Limb (tissue), 2 donors: ENCODE results near the gene MTA3.
A peak's percentile ranks its signal among the peaks of the same experiment; 100 is the strongest.
"Not testable (repeated sequence)": the region's sequence is repeated elsewhere in the genome, so short reads cannot be mapped to it uniquely, and the experiment has no call there.

Experiments used
- DNase-seq, 2 donors: peaks; one replicate each; pipeline ENCODE4 v3.0.0-alpha.2; 2016; ENCODE audit errors: extremely low spot score in 2 of 2

Gene MTA3

DNA sequence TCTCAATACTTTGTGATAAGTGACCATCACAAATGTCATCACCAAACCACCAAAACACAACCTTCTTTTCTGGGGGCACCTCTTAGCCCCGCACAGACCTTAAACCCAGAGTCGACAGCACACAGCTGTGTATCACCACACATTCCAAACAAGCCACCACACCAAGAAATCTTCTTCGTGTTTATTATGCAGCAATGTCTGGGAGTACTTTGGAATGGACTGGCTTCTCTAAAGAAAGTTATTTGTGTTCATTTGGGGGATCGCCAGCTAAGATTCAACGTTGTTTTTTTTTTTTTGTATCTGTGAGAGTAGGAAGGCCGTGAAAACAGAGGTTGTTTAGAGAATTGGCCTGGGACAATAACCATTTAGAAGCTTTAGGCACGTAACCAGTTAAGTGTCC lies 1.1 kb upstream of the MTA3 start:
- DNase-seq, result peak in 1 of 2 donors; percentile 17

DNA sequence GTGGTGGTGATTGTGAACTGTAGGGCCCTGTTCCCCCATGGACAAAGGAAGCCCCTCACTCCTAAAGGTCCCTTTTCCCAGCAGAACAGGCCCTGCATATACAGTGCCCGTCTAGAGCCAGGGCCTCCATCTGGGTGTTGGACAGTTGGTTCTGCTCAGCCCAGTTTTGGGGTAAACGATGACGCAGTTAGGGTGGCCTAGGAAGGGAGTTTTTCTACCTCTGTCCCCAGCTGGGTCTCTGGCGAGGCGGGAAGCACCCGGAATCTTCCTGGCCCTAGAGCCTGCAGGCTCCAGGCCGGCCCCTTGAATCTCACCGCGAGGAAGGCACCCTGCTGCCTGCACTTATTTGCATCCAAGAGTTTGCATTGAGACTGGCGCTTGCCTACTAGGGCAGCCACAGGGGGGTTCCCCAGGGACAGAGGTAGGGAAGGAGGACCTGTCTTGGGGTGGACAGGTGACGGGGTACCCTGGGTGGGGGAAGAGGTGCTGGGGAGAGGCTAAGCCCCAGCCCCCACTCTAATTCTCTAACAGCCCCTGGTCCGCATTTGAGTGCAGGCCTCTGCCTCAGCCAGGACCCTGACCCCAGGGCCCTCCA lies 529 bp upstream of the MTA3 start:
- no peak for DNase-seq

DNA sequence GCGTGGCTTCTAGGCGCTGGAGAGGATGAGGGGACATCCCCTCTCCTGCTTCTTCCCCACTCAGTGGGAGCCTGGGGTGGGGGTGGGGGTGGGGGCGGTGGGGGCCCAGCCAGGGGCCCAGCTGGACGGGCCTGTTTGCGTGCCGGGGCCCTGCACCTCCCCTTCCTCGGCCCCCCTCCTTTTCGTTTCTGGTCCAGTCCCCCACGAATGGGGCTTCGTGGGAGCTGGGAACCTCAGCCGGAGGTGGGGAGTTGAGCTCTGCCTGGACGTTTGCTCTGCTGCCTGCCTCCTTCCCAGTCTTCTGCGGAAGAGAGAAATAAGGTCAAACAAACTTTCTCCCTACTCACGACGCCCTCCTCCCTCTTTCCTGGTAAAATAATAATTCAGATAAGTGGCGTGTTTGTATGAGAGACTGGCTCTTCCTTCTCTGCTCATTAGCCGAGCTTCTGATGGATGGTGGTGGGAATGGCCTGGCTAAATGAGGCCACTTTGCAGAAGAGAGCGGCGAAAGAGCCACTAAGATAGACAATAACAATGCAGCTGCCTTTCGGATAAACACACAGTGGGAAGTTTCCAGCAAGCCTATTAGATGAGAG lies 782 bp downstream of the MTA3 start:
- DNase-seq, result peak in 1 of 2 donors; percentile 21

- no peak for DNase-seq
These were observed 1.5 kb downstream of the MTA3 start for GRCh38 chr2:42569883-42570282.

DNA sequence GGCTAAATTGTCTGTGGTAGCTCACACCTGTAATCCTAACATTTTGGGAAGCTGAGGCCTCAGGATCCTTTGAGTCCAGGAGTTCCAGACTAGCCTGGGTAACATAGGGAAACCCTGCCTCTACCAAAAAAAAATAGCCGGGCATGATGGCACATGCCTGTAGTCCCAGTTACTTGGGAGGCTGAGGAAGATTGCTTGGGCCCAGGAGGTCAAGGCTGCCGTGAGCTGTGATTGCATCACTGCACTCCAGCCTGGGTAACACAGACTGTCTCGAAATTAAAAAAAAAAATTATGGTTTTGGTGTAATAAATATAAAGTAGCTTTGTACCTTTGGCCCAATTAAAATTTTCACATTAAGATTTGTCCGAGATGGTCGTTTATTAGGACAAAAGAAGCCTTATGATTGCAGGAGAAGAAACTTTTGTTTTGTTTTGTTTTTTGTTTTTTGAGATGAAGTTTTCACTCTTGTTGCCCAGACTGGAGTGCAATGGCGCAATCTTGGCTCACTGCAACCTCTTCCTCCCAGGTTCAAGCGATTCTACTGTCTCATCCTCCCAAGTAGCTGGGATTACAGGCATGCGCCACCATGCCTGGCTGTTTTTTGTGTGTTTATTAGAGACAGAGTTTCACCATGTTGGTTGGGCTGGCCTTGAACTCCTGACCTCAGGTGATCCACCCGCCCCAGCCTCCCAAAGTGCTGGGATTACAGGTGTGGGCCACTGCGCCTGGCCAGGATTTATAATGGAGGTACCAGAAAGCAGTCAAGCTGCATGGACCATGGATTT lies 4.1 kb downstream of the MTA3 start:
- DNase-seq, result no peak

- no peak for DNase-seq
These were observed 4.8 kb downstream of the MTA3 start for GRCh38 chr2:42573256-42573655.

DNA sequence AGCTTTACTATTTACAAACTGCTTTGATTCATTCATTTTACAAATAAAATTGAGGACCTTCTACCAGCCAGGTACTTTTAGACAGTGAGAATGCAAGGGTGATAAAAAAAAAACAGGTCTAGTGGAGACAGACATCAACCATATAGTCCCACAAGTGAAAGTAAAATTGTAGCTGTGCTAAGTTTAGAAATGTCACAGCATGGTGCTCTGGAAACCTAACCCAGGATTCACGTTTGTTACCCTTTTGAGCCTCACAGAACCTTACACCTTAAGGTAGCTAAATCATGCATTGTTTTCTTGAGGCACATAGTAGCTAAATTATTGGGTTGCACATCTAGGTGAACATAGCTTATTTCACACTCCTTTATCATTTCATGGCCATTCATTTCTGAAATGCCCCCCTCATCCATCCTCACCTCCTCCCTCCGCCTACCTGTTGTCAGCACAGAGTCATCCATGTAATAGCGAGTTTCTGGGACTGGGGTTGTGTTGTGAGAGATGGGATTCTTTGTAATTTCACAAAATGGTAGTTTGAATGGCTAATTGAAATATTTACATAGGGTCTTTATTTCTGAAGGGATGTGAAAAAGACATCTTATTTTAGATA lies 7.1 kb downstream of the MTA3 start:
- no peak for DNase-seq

- DNase-seq, result no peak
These were observed 10.2 kb downstream of the MTA3 start for GRCh38 chr2:42578621-42579020.

- DNase-seq, result no peak
These were observed 12.8 kb downstream of the MTA3 start for GRCh38 chr2:42581257-42581656.

DNA sequence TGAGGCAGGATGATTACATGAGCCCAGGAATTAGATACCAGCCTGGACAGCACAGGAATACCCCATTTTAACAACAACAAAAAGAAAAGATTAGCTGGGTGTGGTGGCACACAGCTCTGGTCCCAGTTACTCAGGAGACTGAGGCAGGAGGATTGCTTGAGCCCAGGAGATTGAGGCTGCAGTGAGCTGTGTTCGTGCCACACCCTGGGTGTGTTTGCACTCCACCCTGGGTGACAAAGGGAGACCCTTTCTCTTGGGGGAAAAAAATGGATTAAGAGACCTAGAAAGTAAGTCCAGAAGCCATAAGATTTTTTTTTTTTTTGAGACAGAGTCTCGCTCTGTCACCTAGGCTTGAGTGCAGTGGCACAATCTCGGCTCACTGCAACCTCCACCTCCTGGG lies 16.2 kb downstream of the MTA3 start:
- DNase-seq, result not testable (repeated sequence)

- no peak for DNase-seq
These were observed 17.3 kb downstream of the MTA3 start for GRCh38 chr2:42585779-42586178.

GRCh38 chr2:42587526-42588117 lies 19.2 kb downstream of the MTA3 start:
- no peak for DNase-seq

DNA sequence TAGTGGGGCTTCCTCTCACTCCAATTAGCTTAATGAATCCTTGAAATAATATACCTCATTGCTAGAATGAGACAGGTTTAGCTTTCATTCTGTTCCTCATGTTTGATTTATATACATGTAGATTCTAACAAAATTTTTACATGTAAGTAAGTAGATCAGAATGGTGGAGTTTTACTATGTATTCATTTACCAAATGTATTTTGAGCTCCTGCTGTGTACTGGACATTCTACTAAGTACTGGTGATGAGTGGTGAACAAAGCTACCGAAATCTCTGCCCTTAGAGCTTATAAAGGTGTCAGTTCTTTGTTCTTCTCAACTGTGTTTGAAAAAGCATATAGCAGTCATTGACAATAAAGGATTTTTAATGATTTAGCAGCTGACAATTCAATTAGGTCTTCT lies 19.7 kb downstream of the MTA3 start:
- DNase-seq, result no peak

GRCh38 chr2:42590176-42590575 lies 21.7 kb downstream of the MTA3 start:
- no peak for DNase-seq

GRCh38 chr2:42593282-42593681 lies 24.9 kb downstream of the MTA3 start:
- no peak for DNase-seq

DNA sequence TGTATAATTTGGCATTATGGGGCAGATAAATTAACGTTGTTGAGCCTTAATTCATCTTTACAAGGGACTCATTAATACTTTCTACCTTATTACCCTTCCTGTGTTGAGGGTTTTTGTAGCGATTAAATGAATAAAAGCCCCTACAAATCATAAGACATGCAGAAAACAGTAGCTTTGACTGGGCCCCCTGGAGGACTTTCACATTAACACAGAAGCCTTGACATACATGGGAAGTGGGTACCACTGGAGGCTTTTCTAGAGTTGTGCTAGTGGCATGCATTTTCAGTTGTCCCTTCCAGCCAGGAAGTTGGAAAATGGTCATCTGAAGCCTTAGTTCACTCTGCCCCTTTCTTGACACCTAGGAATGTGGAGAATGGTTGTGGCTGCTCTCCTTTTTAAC lies 30.2 kb downstream of the MTA3 start:
- DNase-seq, result no peak

DNA sequence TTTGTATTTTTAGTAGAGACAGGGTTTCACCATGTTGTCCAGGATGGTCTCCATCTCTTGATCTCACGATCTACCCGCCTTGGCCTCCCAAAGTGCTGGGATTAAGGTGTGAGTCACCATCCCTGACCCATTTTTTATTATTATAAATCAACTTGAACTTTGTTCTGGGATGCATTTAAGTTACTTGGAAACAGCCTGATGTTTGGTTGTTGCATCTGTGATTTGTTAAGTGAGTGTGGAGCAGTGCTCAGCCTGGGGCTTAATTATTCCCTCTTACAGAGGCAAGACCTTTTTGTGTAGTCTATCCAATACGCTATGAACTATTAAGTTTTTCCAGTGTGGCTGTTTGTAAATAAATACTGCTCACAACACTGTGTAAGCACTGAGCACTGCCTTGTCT lies 32.6 kb downstream of the MTA3 start:
- DNase-seq, result no peak

- no peak for DNase-seq
These were observed 33.9 kb downstream of the MTA3 start for GRCh38 chr2:42602218-42602875.

GRCh38 chr2:42602876-42603219 lies 34.4 kb downstream of the MTA3 start:
- no peak for DNase-seq

DNA sequence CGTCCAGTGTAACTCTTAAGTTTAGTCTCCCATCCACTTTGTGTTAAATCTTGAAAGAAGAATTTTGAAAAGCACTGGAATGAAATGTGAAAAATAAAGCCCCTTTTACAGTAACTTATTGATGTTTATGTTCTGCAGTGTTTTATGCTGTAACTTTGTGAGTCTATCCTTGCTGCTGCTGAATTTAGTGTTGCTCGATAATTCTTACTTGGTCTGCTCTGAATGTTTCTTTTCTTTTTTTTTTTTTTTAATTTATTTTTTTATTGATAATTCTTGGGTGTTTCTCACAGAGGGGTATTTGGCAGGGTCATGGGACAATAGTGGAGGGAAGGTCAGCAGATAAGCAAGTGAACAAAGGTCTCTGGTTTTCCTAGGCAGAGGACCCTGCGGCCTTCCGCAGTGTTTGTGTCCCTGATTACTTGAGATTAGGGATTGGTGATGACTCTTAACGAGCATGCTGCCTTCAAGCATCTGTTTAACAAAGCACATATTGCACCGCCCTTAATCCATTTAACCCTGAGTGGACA lies 36.0 kb downstream of the MTA3 start:
- not testable (repeated sequence) for DNase-seq

DNA sequence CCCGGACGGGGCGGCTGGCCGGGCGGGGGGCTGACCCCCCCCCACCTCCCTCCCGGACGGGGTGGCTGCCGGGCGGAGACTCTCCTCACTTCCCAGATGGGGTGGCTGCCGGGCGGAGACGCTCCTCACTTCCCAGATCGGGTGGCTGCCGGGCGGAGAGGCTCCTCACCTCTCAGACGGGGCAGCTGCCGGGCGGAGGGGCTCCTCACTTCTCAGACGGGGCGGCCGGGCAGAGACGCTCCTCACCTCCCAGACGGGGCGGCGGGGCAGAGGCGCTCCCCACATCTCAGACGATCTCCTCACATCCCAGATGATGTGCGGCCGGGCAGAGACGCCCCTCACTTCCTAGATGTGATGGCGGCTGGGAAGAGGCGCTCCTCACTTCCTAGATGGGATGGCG lies 37.7 kb downstream of the MTA3 start:
- not testable (repeated sequence) for DNase-seq
